HG02852 (cell line): ENCODE data around the gene CHCHD2.
"Not testable (repeated sequence)": the region's sequence is repeated elsewhere in the genome, so short reads cannot be mapped to it uniquely, and the experiment has no call there.

ENCODE experiments used
- ATAC-seq: cut with Tn5 transposase; IDR thresholded peaks from one replicate; pipeline ENCODE4 v1.9.1; 2021; ENCODE audit warnings: mild to moderate bottlenecking, moderate library complexity; ENCODE audit not compliant: unreplicated experiment

The CHCHD2 gene

GRCh38 chr7:56106108-56107073, at the start of gene CHCHD2:
TSS of gene CHCHD2 (minus strand) at chr7:56106476. CDS start at chr7:56106413, 63 bp downstream.
- peak; percentile 99 for ATAC-seq

- ATAC-seq = not testable (repeated sequence)
Observed at GRCh38 chr7:56131062-56131461, 24.8 kb upstream of the CHCHD2 start.

DNA sequence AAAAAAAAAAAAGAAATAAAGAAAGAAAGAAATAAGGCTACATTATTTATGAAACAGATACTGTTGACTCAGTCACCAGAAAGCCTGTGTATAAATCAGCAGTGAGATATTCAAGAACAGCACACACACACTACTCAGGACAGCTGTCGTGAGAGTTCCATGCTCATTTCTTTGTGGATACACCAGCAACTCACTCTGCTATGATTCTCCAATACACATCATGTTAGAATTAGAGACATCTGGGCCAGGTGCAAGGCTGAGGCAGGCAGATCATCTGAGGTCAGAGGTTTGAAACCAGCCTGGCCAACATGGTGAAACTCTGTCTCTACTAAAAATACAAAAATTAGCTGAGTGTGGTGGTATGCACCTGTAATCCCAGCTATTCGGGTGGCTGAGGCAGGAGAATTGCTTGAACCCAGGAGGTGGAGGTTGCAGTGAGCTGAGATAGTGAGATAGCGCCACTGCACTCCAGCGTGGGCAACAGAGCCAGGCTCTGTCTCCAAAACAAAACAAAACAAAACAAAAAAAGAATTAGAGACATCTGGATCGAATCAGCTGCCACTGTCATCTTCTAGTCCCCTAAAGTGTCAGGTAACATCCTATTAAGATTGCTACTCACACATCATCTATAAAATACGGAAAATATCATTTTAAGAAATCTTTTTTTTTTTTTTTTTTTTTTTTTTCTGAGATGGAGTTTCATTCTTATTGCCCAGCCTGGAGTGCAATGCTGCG, 21.1 kb upstream of the CHCHD2 start:
- ATAC-seq = no peak

DNA sequence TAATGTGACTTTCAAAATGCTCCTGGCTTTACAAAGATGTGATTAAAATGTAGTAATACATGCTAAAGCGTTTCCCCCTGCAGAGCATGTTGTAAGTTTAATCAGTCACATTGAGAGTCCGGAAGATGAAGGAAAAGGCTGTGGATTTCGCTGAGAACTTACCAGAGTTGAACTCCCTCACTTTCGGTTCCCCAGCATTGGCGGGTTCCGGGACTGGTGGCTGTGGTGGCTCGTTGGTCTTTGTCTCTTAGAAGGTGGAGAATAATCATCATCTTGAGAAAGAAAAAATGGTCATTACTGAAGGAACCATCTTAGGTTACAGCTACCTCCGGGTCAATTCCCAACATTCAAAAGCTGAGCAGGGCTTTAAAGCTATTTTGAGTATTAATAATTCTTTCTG, 19.6 kb upstream of the CHCHD2 start:
- no peak for ATAC-seq

DNA sequence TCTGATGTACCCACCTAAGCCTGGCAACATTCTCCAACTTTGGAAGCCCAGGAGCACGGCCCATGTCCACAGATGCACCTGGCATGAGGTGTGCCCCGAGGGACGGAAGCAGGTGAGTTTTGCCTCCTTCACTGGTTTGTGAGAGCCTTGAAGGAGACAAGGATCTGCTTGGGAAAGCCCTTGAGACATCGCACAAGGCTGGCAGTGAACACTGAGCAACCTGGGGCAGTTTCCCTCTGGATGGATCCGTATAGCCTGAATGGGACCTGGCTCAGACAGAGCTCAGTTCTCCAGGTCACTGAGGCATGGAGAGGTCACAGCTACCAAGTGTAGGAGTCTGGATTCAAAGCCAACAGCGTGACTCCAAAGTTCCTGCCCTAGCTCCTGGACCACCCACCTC, 18.7 kb upstream of the CHCHD2 start:
- no peak for ATAC-seq

GRCh38 chr7:56121440-56121839, 15.2 kb upstream of the CHCHD2 start:
- ATAC-seq = no peak

DNA sequence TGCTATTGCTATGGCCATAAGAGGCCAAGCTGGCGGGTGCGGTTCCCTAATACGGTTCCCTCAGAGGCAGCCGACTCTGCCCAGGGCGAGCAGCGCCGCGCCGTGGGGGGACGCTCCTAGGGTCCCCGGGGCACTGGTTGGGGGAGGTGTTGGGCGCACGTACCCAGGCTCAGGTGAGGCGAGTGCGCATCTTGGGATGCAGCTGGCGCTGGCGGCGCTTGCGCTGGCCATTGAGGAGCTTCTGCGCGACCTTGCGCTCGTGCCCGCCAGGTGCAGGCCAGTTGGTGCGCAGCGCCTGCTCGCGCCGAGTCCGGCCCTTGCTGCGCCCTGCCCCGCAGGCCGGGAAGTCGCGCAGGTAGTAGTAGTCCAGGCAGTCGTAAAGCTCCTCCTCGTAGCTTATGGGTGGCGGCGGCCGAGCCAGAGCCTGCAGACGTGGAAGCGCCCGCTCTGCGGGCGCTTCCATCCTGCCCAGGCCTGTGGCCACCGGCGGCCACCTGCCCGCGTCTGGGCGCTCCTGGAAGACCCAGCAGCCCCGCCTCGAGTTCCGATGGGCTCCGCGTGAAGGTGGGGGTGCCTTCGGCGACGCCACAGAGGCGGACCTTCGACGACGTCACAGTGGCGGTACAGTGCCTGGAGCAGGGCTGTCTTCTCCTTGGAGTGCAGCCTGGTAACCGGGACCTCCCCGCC, 9.7 kb upstream of the CHCHD2 start, which contains the start of gene NUPR2:
Gene NUPR2 (minus strand): TSS at position 566 of the 687 bp plus-strand sequence. CDS start 103 bp downstream, at position 463.
- ATAC-seq = no peak

DNA sequence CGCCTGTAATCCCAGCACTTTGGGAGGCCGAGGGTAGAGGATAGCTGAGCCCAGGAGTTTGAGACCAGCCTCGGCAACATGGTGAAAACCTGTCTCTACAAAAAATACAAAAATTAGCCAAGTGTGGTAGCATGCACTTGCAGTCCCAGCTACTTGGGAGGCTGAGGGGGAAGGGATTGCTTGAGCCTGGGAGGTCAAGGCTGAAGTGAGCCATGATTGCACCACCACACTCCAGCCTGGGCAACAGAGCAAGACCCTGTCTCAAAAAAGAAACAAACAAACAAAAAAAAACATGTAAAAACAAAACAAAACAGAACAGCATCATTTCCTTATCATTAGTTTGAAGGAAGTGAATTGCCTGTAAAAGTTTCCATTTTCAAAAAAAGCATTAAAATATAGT, 6.0 kb upstream of the CHCHD2 start:
- ATAC-seq = not testable (repeated sequence)

DNA sequence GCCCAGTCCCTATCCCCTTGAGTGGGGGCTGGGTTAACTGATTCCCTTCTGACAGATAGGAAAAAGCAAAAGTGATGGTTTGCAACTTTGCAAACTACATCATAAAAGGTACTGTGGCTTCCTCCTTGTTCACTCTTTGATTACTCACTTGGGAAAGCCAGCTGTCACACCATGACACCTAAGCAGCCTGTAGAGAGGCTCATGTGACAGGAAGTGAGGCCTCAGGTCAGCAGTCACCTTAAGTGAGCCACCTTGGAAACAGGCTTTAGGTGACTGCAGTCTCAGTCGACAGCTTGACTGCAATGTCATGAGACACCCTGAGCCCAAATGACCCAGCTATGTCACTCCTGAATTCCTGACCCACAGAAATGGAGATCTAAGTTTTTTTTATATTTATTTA, 4.3 kb upstream of the CHCHD2 start:
- no peak for ATAC-seq

- no peak for ATAC-seq
Observed at GRCh38 chr7:56107954-56108258, 1.6 kb upstream of the CHCHD2 start.

DNA sequence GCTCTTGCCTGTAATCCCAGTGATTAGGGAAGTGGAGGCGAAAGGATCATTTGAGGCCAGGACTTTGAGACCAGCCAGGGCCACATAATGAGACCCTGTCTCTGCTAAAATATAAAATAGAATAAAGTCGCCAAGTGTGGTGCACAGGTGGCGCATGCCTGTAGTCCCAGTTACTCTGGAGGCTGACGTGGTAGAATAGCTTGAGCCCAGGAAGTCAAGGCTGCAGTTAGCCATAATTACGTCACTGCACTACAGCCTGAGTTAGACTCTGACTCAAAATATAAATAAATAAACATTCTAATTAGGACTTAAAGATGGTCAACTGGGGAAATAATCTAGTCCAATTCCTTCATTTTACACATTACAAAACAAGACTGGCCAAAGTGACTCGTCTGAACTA, 768 bp downstream of the CHCHD2 start:
- ATAC-seq = no peak

GRCh38 chr7:56104138-56104537, 2.1 kb downstream of the CHCHD2 start:
- not testable (repeated sequence) for ATAC-seq

DNA sequence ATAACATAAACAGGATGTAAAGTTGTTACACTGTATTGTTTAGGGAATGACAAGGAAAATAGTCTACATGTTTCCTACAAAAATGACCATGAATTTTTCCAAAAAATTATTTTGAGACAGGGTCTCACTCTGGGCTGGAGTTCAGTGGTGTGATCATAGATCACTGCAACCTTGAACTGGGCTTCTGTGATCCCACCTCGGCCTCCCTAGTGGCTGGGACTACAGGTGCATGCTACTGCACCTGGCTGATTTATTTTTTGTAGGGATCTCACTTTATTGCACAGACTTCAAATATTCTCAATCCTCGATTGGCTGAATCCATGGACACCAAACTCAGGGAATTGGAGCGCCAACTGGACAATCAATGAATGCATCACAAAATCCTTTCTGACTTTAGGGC, 6.6 kb downstream of the CHCHD2 start:
- ATAC-seq = no peak

- ATAC-seq = not testable (repeated sequence)
Observed at GRCh38 chr7:56098187-56099008, 7.9 kb downstream of the CHCHD2 start.

DNA sequence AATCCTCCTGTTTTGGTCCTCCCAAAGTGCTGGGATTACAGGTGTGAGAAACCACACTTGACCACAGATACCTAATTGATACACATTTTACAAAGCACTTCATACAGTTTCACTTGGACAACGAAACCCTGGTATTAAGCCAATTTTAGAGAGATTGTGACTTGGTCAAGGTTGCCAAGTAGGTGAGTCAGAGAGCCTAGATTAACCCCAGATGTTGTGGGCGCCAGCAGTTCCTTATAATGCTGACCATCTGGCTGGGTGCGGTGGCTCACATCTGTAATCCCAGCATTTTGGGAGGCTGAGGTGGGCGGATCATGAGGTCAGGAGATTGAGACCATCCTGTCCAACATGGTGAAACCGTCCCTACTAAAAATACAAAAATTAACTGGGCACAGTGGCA, 8.6 kb downstream of the CHCHD2 start:
- ATAC-seq = no peak

- ATAC-seq = no peak
Observed at GRCh38 chr7:56092789-56093531, 13.3 kb downstream of the CHCHD2 start, which contains the start of gene PHKG1. TSS of gene PHKG1 (minus strand) at chr7:56092952. CDS start at chr7:56088941, 4,011 bp downstream.

DNA sequence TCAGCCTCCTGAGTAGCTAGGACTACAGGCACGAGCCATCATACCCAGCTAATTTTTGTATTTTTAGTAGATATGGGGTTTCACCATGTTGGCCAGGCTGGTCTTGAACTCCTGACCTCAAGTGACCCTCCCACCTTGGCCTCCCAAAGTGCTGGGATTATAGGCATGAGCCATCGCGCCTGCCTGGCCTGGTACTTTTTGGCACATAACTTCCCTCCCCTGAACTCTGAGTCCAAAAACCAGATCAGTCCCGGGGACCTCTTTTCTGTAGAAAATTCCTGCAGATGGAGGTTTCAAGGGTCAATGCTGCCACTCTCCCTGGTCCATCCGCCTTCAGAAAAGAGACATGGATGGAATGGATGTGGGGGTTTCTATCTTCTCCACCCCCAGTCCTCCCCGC, 13.9 kb downstream of the CHCHD2 start:
- ATAC-seq = not testable (repeated sequence)

DNA sequence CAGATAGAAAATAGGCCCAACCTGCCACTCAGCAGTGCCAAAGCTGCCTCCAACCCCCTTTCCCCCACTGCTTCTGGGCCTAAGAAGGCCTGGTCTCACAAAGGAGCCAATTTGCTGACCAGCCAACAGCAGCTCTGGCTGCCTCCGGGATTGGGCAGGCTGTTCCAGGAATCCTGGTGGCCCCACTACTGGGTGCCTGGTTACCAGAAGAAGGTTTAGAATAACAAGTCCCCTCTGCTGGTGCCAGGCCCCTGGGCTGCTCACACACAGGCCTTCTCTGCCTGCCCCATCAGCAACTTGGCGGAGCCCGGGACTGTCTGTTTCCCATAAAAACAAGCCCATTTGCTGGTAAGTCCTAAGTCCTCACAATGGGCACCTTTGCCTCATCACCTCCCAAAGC, 14.7 kb downstream of the CHCHD2 start:
- ATAC-seq = no peak

DNA sequence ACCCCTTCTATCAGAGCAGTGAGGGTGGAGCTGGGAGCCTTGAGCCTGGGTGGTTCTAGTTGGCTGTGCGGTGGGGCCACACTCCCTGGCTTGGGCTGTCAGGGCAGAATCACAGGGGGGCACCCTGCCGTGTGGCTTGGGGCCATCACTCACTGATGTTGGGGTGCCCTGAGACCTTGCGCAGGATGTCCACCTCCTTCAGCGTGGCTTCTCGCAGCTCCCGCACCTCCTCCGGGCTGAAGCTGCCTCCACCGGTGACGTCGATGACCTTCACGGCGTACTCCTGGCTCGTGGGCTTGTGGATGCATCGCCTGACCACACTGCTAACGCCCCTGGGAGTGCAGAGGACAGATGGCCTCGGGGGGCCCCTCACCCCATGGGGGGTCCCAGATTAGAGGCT, 18.8 kb downstream of the CHCHD2 start:
- no peak for ATAC-seq

GRCh38 chr7:56086761-56087160, 19.5 kb downstream of the CHCHD2 start:
- no peak for ATAC-seq
